ENCODE measurements around the gene CR1. TPM values are rescaled to one million over a fixed set of nuclear protein-coding genes. Genes with fewer than 3 reads are reported as not detected.
"Not testable (repeated sequence)": the region's sequence is repeated elsewhere in the genome, so short reads cannot be mapped to it uniquely, and the experiment has no call there.

The CR1 gene
- total and polyA plus RNA-seq, 2 of the 8 experiments (the other 6 are each of a cell fraction or from before 2014, with no cell fraction given), result 0.15 to 0.22 TPM

GRCh38 chr1:207682872-207683434 is 187.0 kb downstream of the CR1 start:
- H2AK5ac ChIP-seq (ENCODE audit: low read depth, low read length); H3K27me3 ChIP-seq (replicated peaks in 1 of 4; ENCODE audit: control insufficient read depth in 3 of 4, extremely low read depth in 1 of 4, insufficient read depth in 3 of 4, low read length in 3 of 4); H3K56ac ChIP-seq (replicated peaks; ENCODE audit: insufficient read length, low read depth, low read length); H3K79me1 ChIP-seq (ENCODE audit: low read depth, low read length); H4K5ac ChIP-seq (ENCODE audit: insufficient read length, low read depth, low read length); H3K4ac ChIP-seq (replicated peaks; ENCODE audit: insufficient read length, low read depth, low read length); H2BK20ac ChIP-seq (ENCODE audit: low read length); POLR2A ChIA-PET (ENCODE audit: partially characterized antibody); H3K23me2 ChIP-seq (ENCODE audit: low read depth, low read length); H3K36me3 ChIP-seq (ENCODE audit: control insufficient read depth in 2 of 4, insufficient read depth in 4 of 4, low read length in 3 of 4); H4K20me1 ChIP-seq (replicated peaks in 1 of 2; ENCODE audit: control insufficient read depth in 1 of 2, insufficient read depth in 2 of 2, low read length in 2 of 2); H2BK120ac ChIP-seq (replicated peaks; ENCODE audit: low read depth, low read length); H3K4me2 ChIP-seq (ENCODE audit: insufficient read depth in 1 of 2, low read depth in 2 of 2, low read length in 2 of 2); H3K79me2 ChIP-seq (ENCODE audit: control insufficient read depth in 1 of 2, insufficient read depth in 2 of 2, low read length in 2 of 2); FAIRE-seq; H2BK5ac ChIP-seq (ENCODE audit: low read depth, low read length); H3K18ac ChIP-seq (ENCODE audit: extremely low read depth, low read length); H3K27ac ChIP-seq (ENCODE audit: low read depth, low read length); H3K23ac ChIP-seq (ENCODE audit: insufficient read length); H3K14ac ChIP-seq (ENCODE audit: insufficient read length); DNase-seq (ENCODE audit: low read depth in 1 of 2, low spot score in 2 of 2); H3K4me1 ChIP-seq (replicated peaks in 1 of 4; ENCODE audit: control insufficient read depth in 3 of 4, insufficient read depth in 4 of 4, low read length in 3 of 4); H4K8ac ChIP-seq (ENCODE audit: extremely low read depth, insufficient read depth, low read length); H4K91ac ChIP-seq (replicated peaks; ENCODE audit: insufficient read length, low read length); H2BK15ac ChIP-seq (ENCODE audit: low read length); H3K9me3 ChIP-seq (ENCODE audit: insufficient read depth in 2 of 2, low read depth in 1 of 2, low read length in 1 of 2); H2BK12ac ChIP-seq (ENCODE audit: low read depth, low read length); H3K4me3 ChIP-seq (ENCODE audit: extremely low read depth in 1 of 4, insufficient read depth in 2 of 4, low read depth in 3 of 4, low read length in 4 of 4); H2AFZ ChIP-seq (ENCODE audit: low read length); H3K9ac ChIP-seq (replicated peaks in 1 of 4; ENCODE audit: extremely low read depth in 1 of 4, low read depth in 3 of 4, low read length in 3 of 4): not testable (repeated sequence)
- CTCF ChIA-PET (ENCODE audit: partially characterized antibody), result interaction anchor here (1.0 to 1.6 kb wide), 2 partner anchors 16 to 28 kb away, joined by 3 to 7 read pairs; no protein-coding TSS in a partner anchor
- 79% methylated on average over 6 of the region's 6 CpGs; no CpG with 5 or more reads in 1 of the 2 experiments for WGBS, 2 experiments (ENCODE audit: extremely low coverage in 1 of 2, insufficient coverage in 1 of 2, insufficient read length in 1 of 2, insufficient replicate concordance in 2 of 2, low coverage in 1 of 2, low lambda C conversion rate in 2 of 2, missing lambda C conversion rate in 1 of 2)

- H4K91ac ChIP-seq (replicated peaks; ENCODE audit: insufficient read length, low read length); H3K27ac ChIP-seq (ENCODE audit: low read depth, low read length); H3K18ac ChIP-seq (ENCODE audit: extremely low read depth, low read length); H3K23me2 ChIP-seq (ENCODE audit: low read depth, low read length); H3K4me2 ChIP-seq (ENCODE audit: insufficient read depth in 1 of 2, low read depth in 2 of 2, low read length in 2 of 2); POLR2A ChIA-PET (ENCODE audit: partially characterized antibody); H3K56ac ChIP-seq (replicated peaks; ENCODE audit: insufficient read length, low read depth, low read length); H3K79me2 ChIP-seq (ENCODE audit: control insufficient read depth in 1 of 2, insufficient read depth in 2 of 2, low read length in 2 of 2); H3K4me3 ChIP-seq (ENCODE audit: extremely low read depth in 1 of 4, insufficient read depth in 2 of 4, low read depth in 3 of 4, low read length in 4 of 4); H4K8ac ChIP-seq (ENCODE audit: extremely low read depth, insufficient read depth, low read length); H2BK5ac ChIP-seq (ENCODE audit: low read depth, low read length); H3K36me3 ChIP-seq (ENCODE audit: control insufficient read depth in 2 of 4, insufficient read depth in 4 of 4, low read length in 3 of 4); H3K4me1 ChIP-seq (replicated peaks in 1 of 4; ENCODE audit: control insufficient read depth in 3 of 4, insufficient read depth in 4 of 4, low read length in 3 of 4); H3K27me3 ChIP-seq (replicated peaks in 1 of 4; ENCODE audit: control insufficient read depth in 3 of 4, extremely low read depth in 1 of 4, insufficient read depth in 3 of 4, low read length in 3 of 4); H3K9me3 ChIP-seq (ENCODE audit: insufficient read depth in 2 of 2, low read depth in 1 of 2, low read length in 1 of 2); H3K4ac ChIP-seq (replicated peaks; ENCODE audit: insufficient read length, low read depth, low read length); H3K79me1 ChIP-seq (ENCODE audit: low read depth, low read length); H3K14ac ChIP-seq (ENCODE audit: insufficient read length); CTCF ChIA-PET (ENCODE audit: partially characterized antibody); H2BK120ac ChIP-seq (replicated peaks; ENCODE audit: low read depth, low read length); H3K23ac ChIP-seq (ENCODE audit: insufficient read length); H4K5ac ChIP-seq (ENCODE audit: insufficient read length, low read depth, low read length); H2BK20ac ChIP-seq (ENCODE audit: low read length); DNase-seq (ENCODE audit: low read depth in 1 of 2, low spot score in 2 of 2); H3K9ac ChIP-seq (replicated peaks in 1 of 4; ENCODE audit: extremely low read depth in 1 of 4, low read depth in 3 of 4, low read length in 3 of 4); H2BK15ac ChIP-seq (ENCODE audit: low read length); H2AK5ac ChIP-seq (ENCODE audit: low read depth, low read length); H2BK12ac ChIP-seq (ENCODE audit: low read depth, low read length); H4K20me1 ChIP-seq (replicated peaks in 1 of 2; ENCODE audit: control insufficient read depth in 1 of 2, insufficient read depth in 2 of 2, low read length in 2 of 2): not testable (repeated sequence)
- WGBS, 2 experiments (ENCODE audit: extremely low coverage in 1 of 2, insufficient coverage in 1 of 2, insufficient read length in 1 of 2, insufficient replicate concordance in 2 of 2, low coverage in 1 of 2, low lambda C conversion rate in 2 of 2, missing lambda C conversion rate in 1 of 2), result 85% methylated on average over 4 of the region's 4 CpGs; no CpG with 5 or more reads in 1 of the 2 experiments
- 0 out of 2 replicates have a peak overlapping the region, but pooled peaks have one; percentile 5 for H2AFZ ChIP-seq (ENCODE audit: low read length)
- peak; percentile 36 for FAIRE-seq
Measured at GRCh38 chr1:207690551-207690950, 194.6 kb downstream of the CR1 start.
